HPDE6-E6E7 (cell line): Measurements from ENCODE around the gene DCBLD1.
"Not testable (repeated sequence)": the region's sequence is repeated elsewhere in the genome, so short reads cannot be mapped to it uniquely, and the experiment has no call there.

ENCODE experiments used
- DNase-seq: peaks from one replicate; pipeline ENCODE4 v3.0.0; 2011; ENCODE audit warnings: missing footprints; ENCODE audit errors: extremely low spot score

The DCBLD1 gene

GRCh38 chr6:117501722-117502121, 19.2 kb downstream of the DCBLD1 start:
- no peak for DNase-seq

- no peak for DNase-seq
Observed at GRCh38 chr6:117502580-117502979, 20.1 kb downstream of the DCBLD1 start.

GRCh38 chr6:117503211-117503610, 20.7 kb downstream of the DCBLD1 start:
- DNase-seq, result no peak

DNA sequence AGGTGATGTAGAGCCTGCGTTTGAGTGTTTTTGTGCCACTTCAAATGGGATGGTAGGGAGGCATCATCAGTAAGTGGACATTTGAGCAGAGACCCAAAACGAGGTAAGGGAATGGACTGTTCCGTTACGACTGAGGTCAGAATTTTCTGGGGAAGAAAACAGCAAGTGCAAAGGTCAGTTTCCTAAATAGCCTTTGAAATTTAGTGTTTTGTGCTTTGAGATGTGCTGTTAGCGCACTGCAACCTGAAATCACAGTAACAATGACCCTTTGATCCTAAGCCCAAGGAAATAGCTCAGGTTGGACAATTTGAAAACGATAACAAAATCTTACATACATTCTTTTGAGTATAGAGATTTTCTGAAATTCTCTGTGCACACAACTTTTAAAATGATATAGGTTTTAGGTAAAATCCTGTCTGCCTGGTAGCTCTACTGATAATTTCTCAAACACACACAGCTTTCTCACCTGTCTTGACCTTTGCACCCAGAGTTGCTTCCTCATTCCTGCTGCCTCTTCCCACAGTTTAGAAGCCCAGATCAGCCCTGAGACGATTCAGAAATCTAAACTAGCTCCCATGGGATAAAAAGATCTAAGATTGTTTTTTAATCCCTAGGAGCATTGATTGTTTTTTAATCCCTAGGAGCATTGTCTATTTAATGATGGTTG, 22.1 kb downstream of the DCBLD1 start:
- no peak for DNase-seq

GRCh38 chr6:117505311-117505710, 22.8 kb downstream of the DCBLD1 start:
- DNase-seq, result no peak

DNA sequence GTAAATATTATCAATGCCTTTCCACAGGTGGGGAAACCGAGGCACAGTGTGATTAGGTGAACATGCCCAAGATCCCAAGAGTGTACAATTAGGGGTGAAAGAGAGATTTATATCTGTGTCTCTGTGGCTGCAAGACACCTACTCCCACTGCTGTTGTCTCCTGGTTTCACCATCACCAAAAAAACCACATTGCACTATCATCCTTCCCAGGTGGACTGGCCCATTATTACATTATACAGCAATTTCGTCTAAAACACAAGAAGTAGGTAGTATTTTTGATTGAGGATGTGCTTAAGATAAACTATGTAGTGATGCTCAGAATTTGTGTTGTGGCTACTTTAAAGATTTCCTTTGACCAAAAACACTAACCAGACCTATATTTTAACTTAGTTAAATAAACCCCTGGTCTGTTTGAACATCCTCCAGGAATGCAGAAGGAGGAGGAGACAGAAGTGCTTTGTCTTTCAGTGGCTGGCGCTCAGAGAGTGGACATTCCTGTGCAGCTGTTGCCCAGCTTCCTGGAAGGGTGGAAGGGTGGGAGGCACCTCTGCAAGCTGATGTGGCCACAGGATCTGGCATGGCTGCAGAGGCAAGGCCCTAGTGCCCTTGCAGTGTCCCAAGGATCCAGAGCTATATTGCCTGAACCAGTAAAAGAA, 23.8 kb downstream of the DCBLD1 start:
- DNase-seq, result no peak

GRCh38 chr6:117506907-117507306, 24.4 kb downstream of the DCBLD1 start:
- DNase-seq, result no peak

GRCh38 chr6:117508450-117508971, 26.0 kb downstream of the DCBLD1 start:
- no peak for DNase-seq

DNA sequence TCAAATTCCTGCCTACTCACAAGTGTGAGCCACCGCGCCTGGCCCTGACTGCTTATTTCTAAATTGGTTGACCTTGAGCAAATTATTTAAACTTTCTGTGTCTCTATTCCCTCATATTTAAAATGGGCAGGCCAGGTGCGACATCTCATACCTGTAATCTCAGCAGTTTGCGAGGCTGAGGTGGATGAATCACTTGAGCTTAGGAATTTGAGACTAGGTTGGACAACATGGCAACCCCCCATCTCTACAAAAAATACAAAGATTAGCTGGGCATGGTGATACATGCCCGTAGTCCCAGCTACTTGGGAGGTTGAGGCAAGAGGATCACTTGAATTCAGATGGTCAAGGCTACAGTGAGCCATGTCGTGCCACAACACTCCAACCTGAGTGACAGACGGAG, 26.5 kb downstream of the DCBLD1 start:
- no peak for DNase-seq

GRCh38 chr6:117512056-117512828, 29.8 kb downstream of the DCBLD1 start:
- no peak for DNase-seq

- DNase-seq, result no peak
Observed at GRCh38 chr6:117512987-117513573, 30.6 kb downstream of the DCBLD1 start.

GRCh38 chr6:117513778-117514365, 31.4 kb downstream of the DCBLD1 start:
- DNase-seq, result no peak

- DNase-seq, result no peak
Observed at GRCh38 chr6:117514655-117515054, 32.2 kb downstream of the DCBLD1 start.

- no peak for DNase-seq
Observed at GRCh38 chr6:117515326-117515725, 32.9 kb downstream of the DCBLD1 start.

- DNase-seq, result not testable (repeated sequence)
Observed at GRCh38 chr6:117517995-117518394, 35.5 kb downstream of the DCBLD1 start.

- DNase-seq, result no peak
Observed at GRCh38 chr6:117518870-117519269, 36.4 kb downstream of the DCBLD1 start.

GRCh38 chr6:117520603-117521395, 38.3 kb downstream of the DCBLD1 start:
- no peak for DNase-seq

DNA sequence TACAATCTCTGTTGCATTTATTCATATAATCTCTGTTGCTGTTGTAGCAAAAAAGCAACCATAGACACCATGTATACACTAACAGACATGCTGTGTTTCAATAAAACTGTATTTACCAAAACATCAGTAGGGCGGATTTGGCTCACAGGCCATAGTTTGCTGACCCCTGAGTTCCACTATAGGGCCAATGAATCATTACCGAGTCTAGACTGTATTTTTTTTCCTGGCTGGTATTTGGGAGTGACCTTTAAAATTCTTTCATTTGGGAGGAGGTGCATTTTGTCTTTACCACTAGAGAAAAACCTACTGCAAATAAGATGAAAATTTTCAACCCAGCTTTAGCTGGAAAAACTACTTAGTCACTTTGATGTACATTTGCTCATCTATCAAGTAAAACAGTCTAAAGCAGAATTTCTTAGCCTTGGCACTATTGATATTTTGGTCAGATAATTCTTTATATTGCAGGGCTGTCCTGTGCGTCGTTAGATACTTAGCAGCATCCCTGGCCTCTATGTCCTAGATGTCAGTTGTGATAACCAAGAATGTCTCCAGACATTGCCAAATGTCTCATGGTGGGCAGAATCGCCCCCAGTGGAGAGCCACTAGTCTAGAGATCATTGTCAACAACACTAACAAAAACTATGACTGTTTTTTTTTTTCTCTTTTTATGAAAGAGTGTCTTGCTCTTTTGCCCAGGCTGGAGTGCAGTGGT, 39.5 kb downstream of the DCBLD1 start:
- DNase-seq, result no peak

DNA sequence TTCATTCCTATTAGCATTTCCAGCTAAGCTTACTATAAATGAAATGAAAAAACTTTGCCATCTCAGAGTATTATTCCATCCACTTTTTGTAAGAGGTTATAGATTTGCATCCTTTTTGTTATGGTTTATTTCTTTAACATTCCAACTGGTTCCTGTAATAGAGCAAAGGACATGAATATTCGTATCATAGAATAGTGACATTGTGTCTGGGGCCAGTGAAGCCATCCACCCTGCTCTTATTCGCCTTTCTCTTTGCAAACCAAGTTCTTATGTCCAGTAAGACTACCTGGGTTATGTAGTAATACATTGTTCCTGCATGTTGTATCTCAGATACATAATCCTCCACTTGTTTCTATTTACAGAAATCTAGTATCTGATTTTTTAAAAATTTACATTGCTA, 43.1 kb downstream of the DCBLD1 start:
- DNase-seq, result no peak

GRCh38 chr6:117530467-117531242, 48.2 kb downstream of the DCBLD1 start:
- no peak for DNase-seq
